Measurements from ENCODE around the gene ASB16. TPM values are rescaled to one million over a fixed set of nuclear protein-coding genes. Genes with fewer than 3 reads are reported as not detected.

The ASB16 gene, protein sequence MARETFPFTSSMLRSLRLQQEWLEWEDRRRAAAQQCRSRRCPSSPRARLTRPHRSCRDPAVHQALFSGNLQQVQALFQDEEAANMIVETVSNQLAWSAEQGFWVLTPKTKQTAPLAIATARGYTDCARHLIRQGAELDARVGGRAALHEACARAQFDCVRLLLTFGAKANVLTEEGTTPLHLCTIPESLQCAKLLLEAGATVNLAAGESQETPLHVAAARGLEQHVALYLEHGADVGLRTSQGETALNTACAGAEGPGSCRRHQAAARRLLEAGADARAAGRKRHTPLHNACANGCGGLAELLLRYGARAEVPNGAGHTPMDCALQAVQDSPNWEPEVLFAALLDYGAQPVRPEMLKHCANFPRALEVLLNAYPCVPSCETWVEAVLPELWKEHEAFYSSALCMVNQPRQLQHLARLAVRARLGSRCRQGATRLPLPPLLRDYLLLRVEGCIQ
- total RNA-seq (2022; extraction: Qiagen RNA extraction; ENCODE audit: low read depth): 0.08 to 0.12 TPM in 2 of 5 replicates, not detected in the others

GRCh38 chr17:44170499-44171201 lies at the start of gene ASB16:
Gene ASB16, plus strand, starts transcription at chr17:44170704. Its CDS starts 86 bp downstream, at chr17:44170790.

GRCh38 chr17:44123356-44124117 lies 47.0 kb upstream of the ASB16 start, which contains the start of gene HDAC5:
Gene HDAC5, minus strand, starts transcription at chr17:44123641. Its CDS starts 6,126 bp downstream, at chr17:44117515.

DNA sequence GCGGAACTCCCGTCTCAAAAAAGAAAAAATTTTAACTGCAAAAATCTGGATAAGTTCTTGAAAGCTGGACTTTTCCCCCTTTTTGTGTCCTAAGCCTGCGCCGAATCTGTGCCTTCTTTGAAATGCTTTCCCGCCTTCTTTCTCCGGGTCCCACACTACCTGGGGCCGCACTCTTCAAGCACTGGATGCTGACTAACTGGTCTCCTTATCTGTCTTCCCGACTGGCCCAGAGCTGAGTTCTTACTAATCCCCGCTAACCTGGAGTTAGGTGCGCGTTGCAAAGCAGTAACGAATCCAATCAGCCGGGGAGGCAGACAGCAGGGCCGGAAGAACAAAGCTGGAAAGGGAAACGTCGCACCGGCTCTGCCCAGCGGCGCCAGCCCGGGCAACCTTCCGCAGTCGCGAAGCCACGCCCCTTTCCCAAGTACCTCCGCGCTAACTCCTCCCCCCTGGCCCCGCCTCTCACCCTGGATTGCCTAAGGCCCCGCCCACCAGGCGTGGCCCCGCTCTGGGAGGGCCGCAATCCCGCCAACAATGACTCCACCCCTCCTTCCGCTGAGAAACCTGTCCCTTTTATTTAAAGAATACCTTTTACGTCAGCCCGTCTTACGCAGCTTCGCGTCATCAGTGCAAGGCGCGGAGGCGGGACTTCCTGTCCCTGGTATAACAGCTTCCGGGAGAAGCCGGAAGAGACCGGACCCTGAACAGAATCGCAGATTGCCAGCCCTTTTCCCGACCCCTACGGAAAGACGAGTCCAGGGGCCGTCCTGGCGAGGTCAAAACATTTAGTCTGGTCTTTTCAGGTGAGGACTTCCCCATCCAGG lies 16.0 kb downstream of the ASB16 start, which contains the start of gene TMUB2:
TSS of gene TMUB2 (plus strand) at position 666 of the 824 bp plus-strand sequence. CDS start 737 bp downstream, outside the sequence.

DNA sequence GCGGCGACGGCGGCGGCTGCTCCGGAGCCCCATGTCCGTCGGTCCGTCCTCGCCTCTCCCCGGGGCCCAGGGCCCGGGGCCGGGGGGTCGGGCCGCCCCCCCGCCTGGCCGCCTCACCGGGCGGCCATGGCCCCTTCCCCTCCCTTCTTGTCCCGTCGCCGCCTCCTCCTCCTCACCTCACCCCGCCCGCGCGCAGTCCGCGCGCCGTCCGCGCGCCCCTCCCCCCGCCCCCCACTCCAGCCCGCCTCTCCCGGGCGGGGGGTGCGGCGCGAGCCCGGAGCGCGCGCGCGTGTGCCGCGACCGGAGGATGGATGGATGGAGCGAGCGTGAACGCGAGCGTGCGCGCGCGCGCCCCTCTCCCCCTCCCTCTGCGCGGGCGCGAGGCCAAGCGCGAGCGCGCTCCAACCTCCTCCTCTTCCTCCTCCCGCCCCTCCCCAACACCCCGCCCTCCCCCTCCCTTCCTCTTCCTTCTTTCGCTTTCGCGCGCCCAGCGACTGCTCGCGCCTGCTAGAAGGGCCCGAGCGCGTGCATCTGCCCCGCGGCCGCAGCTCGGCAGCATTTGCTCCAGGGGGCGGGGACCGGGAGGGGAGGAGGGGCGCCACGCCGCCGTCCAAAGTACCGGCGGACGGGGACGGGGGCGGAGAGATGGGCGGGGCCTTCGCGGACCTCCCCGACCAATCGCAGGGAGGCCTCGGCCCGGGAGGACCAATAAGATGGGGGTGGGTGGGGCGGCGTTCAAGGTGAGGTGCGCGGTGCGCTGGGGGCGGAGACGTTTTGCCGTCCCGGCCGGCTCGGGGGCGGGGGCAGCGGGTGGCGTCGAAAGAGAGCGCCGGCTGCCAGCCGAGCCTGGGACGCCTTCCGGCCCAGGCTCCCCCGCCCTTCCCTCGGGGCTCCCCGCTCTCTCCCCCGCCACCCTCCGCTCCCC lies 29.3 kb downstream of the ASB16 start, which contains the start of gene ATXN7L3:
TSS of gene ATXN7L3 (minus strand) at position 332 of the 925 bp plus-strand sequence. CDS start 1,814 bp downstream, outside the sequence.

GRCh38 chr17:44219616-44220212 lies 49.2 kb downstream of the ASB16 start, which contains the start of gene UBTF:
Gene UBTF, minus strand, starts transcription at chr17:44219675. Its CDS starts 1,446 bp downstream, at chr17:44218229.

Other genes starting within 250 kb of the ASB16 start
- gene PPY, start 228.2 kb upstream of the ASB16 start, total RNA-seq (2022; extraction: Qiagen RNA extraction; ENCODE audit: low read depth): 0.28 TPM in 1 of 5 replicates, not detected in the others
- 0.17 TPM in 1 of 5 replicates, not detected in the others for gene PYY, start 216.8 kb upstream of the ASB16 start, total RNA-seq (2022; extraction: Qiagen RNA extraction; ENCODE audit: low read depth)
- gene NAGS, start 166.1 kb upstream of the ASB16 start, total RNA-seq (2022; extraction: Qiagen RNA extraction; ENCODE audit: low read depth): 0.72 to 1.3 TPM (median 1.1 TPM) in 5 replicates
- 24.8 to 33.0 TPM (median 30.9 TPM) in 5 replicates for gene TMEM101, start 155.7 kb upstream of the ASB16 start, total RNA-seq (2022; extraction: Qiagen RNA extraction; ENCODE audit: low read depth)
- gene LSM12, start 104.0 kb upstream of the ASB16 start, total RNA-seq (2022; extraction: Qiagen RNA extraction; ENCODE audit: low read depth): 51.2 to 56.2 TPM (median 53.9 TPM) in 5 replicates
- 118 to 181 TPM (median 163 TPM) in 5 replicates for gene G6PC3, start 100.0 kb upstream of the ASB16 start, total RNA-seq (2022; extraction: Qiagen RNA extraction; ENCODE audit: low read depth)
- 13.9 to 17.7 TPM (median 14.7 TPM) in 5 replicates for gene HDAC5, start 47.1 kb upstream of the ASB16 start, total RNA-seq (2022; extraction: Qiagen RNA extraction; ENCODE audit: low read depth)
- gene HROB, start 28.8 kb upstream of the ASB16 start, total RNA-seq (2022; extraction: Qiagen RNA extraction; ENCODE audit: low read depth): 7.6 to 10.5 TPM (median 9.4 TPM) in 5 replicates
- 32.2 to 43.8 TPM (median 42.3 TPM) in 5 replicates for gene TMUB2, start 16.3 kb downstream of the ASB16 start, total RNA-seq (2022; extraction: Qiagen RNA extraction; ENCODE audit: low read depth)
- gene ATXN7L3, start 29.2 kb downstream of the ASB16 start, total RNA-seq (2022; extraction: Qiagen RNA extraction; ENCODE audit: low read depth): 53.5 to 70.0 TPM (median 63.9 TPM) in 5 replicates
- gene UBTF, start 49.0 kb downstream of the ASB16 start, total RNA-seq (2022; extraction: Qiagen RNA extraction; ENCODE audit: low read depth): 98.3 to 104 TPM (median 100 TPM) in 5 replicates
- gene SLC4A1, start 97.4 kb downstream of the ASB16 start, total RNA-seq (2022; extraction: Qiagen RNA extraction; ENCODE audit: low read depth): not detected in 5 replicates
- gene RUNDC3A, start 137.9 kb downstream of the ASB16 start, total RNA-seq (2022; extraction: Qiagen RNA extraction; ENCODE audit: low read depth): 0.29 to 0.59 TPM (median 0.53 TPM) in 5 replicates
- 140 to 211 TPM (median 202 TPM) in 5 replicates for gene SLC25A39, start 154.1 kb downstream of the ASB16 start, total RNA-seq (2022; extraction: Qiagen RNA extraction; ENCODE audit: low read depth)
- 197 to 268 TPM (median 233 TPM) in 5 replicates for gene GRN, start 174.6 kb downstream of the ASB16 start, total RNA-seq (2022; extraction: Qiagen RNA extraction; ENCODE audit: low read depth)
- 2.4 to 5.2 TPM (median 3.8 TPM) in 5 replicates for gene FAM171A2, start 193.1 kb downstream of the ASB16 start, total RNA-seq (2022; extraction: Qiagen RNA extraction; ENCODE audit: low read depth)
- gene ITGA2B, start 218.9 kb downstream of the ASB16 start, total RNA-seq (2022; extraction: Qiagen RNA extraction; ENCODE audit: low read depth): 0.84 to 2.2 TPM (median 1.4 TPM) in 5 replicates